IMR-90 (cell line): ENCODE measurements around the gene GALNT6. TPM values are rescaled to one million over a fixed set of nuclear protein-coding genes. Genes with fewer than 3 reads are reported as not detected.

Experiments used
- ATAC-seq: fragments of 200-7000 bp; cut with Tn5 transposase; 2 replicates; pipeline ENCODE4 v1.9.1; 2020; ENCODE audit warnings: low read depth, mild to moderate bottlenecking, moderate library complexity
- BruUV-seq: library from RNA; stranded (reverse); fragments of 400-500 nt; replicated peaks from 2 replicates; lab custom pipeline; 2021; lab: Mats Ljungman, UMichigan
- CTCF ChIA-PET: fragments of 300-600 bp; formaldehyde crosslinking; extraction: SDS; loops from one replicate; lab custom pipeline; 2021; ENCODE audit warnings: antibody characterized with exemption; lab: Yijun Ruan, JAX
- POLR2A ChIA-PET: fragments of 300-600 bp; sonication (Branson Sonifier 250); formaldehyde crosslinking; loops from one replicate; lab custom pipeline; 2022; ENCODE audit warnings: antibody characterized with exemption; ENCODE audit not compliant: unreplicated experiment; lab: Charles Lee
- DNase-seq: peaks from one replicate; pipeline ENCODE4 v3.0.0; 2013
- H2AFZ ChIP-seq: replicated peaks from 2 replicates; pipeline ENCODE3; 2013; ENCODE audit warnings: low read length, mild to moderate bottlenecking; ENCODE audit not compliant: poor library complexity
- H2AK5ac ChIP-seq: 2 replicates; pipeline ENCODE4 v1.6.1; 2013; ENCODE audit warnings: low read depth, low read length, inconsistent platforms
- H2AK9ac ChIP-seq: replicated peaks from 2 replicates; pipeline ENCODE3; 2013; ENCODE audit warnings: mild to moderate bottlenecking, low read depth, low read length, moderate library complexity; ENCODE audit not compliant: poor library complexity
- H2BK120ac ChIP-seq: 2 replicates; pipeline ENCODE4 v1.6.1; 2013; ENCODE audit warnings: low read depth, low read length, inconsistent platforms
- H2BK15ac ChIP-seq: 3 replicates; pipeline ENCODE4 v1.6.1; 2013; ENCODE audit warnings: low read depth, low read length, inconsistent platforms
- H2BK20ac ChIP-seq: 2 replicates; pipeline ENCODE4 v1.6.1; 2013; ENCODE audit warnings: low read depth, mild to moderate bottlenecking, inconsistent platforms, low read length, moderate library complexity
- H2BK5ac ChIP-seq: 2 replicates; pipeline ENCODE4 v1.6.1; 2013; ENCODE audit warnings: mild to moderate bottlenecking, low read depth, low read length, inconsistent platforms; ENCODE audit not compliant: poor library complexity, severe bottlenecking
- H3K14ac ChIP-seq: replicated peaks from 2 replicates; pipeline ENCODE4 v1.6.1; 2013; ENCODE audit warnings: low read depth, low read length, inconsistent platforms
- H3K18ac ChIP-seq: 2 replicates; pipeline ENCODE4 v1.6.1; 2013; ENCODE audit warnings: low read depth, low read length, control low read depth
- H3K23ac ChIP-seq: 2 replicates; pipeline ENCODE4 v1.6.1; 2013; ENCODE audit warnings: low read depth, low read length, inconsistent platforms
- H3K27ac ChIP-seq: 2 replicates; pipeline ENCODE4 v1.5.1; 2013; ENCODE audit warnings: mild to moderate bottlenecking, control low read depth, low read length; ENCODE audit not compliant: insufficient read depth
- H3K27me3 ChIP-seq: 2 replicates; pipeline ENCODE4 v1.6.1; 2013; ENCODE audit warnings: low read length; ENCODE audit not compliant: control insufficient read depth, insufficient read depth
- H3K36me3 ChIP-seq: 2 replicates; pipeline ENCODE4 v1.6.1; 2013; ENCODE audit warnings: low read length, mixed read lengths; ENCODE audit not compliant: control insufficient read depth, insufficient read depth
- H3K4ac ChIP-seq: 2 replicates; pipeline ENCODE4 v1.6.1; 2013; ENCODE audit warnings: low read depth, low read length, inconsistent platforms
- H3K4me1 ChIP-seq: 2 replicates; pipeline ENCODE4 v1.6.1; 2013; ENCODE audit warnings: low read length, mixed read lengths; ENCODE audit not compliant: control insufficient read depth, insufficient read depth
- H3K4me2 ChIP-seq: 2 replicates; pipeline ENCODE4 v1.6.1; 2013; ENCODE audit warnings: low read depth, mild to moderate bottlenecking, control low read depth, low read length, moderate library complexity
- H3K4me3 ChIP-seq: 2 replicates; pipeline ENCODE4 v1.5.1; 2013; ENCODE audit warnings: low read depth, mild to moderate bottlenecking, control low read depth, low read length, moderate library complexity; ENCODE audit not compliant: insufficient read depth
- H3K56ac ChIP-seq: 2 replicates; pipeline ENCODE4 v1.6.1; 2013; ENCODE audit warnings: low read length, inconsistent platforms; ENCODE audit not compliant: insufficient read depth; ENCODE audit errors: extremely low read depth
- H3K79me1 ChIP-seq, 2 experiments: 2 replicates each; pipeline ENCODE4 v1.6.1; 2013; ENCODE audit warnings: low read length in 2 of 2, inconsistent platforms in 1 of 2, low read depth in 1 of 2
- H3K9ac ChIP-seq: 2 replicates; pipeline ENCODE4 v1.6.1; 2013; ENCODE audit warnings: low read depth, low read length, control low read depth
- H3K9me1 ChIP-seq: 2 replicates; pipeline ENCODE4 v1.6.1; 2013; ENCODE audit warnings: low read length, inconsistent platforms; ENCODE audit not compliant: insufficient read depth
- H3K9me3 ChIP-seq: 2 replicates; pipeline ENCODE4 v1.6.1; 2013; ENCODE audit warnings: low read length; ENCODE audit not compliant: control insufficient read depth, insufficient read depth
- H4K20me1 ChIP-seq: 2 replicates; pipeline ENCODE4 v1.6.1; 2013; ENCODE audit warnings: low read length, inconsistent platforms; ENCODE audit not compliant: insufficient read depth
- H4K5ac ChIP-seq: 2 replicates; pipeline ENCODE4 v1.6.1; 2013; ENCODE audit warnings: mild to moderate bottlenecking, low read depth, low read length, control low read depth
- H4K8ac ChIP-seq, 2 experiments: 2 replicates each; pipeline ENCODE4 v1.6.1; 2013; ENCODE audit warnings: low read depth in 2 of 2, low read length in 2 of 2, control low read depth in 1 of 2, inconsistent platforms in 1 of 2
- H4K91ac ChIP-seq: 2 replicates; pipeline ENCODE4 v1.6.1; 2013; ENCODE audit warnings: low read depth, low read length, inconsistent platforms; ENCODE audit not compliant: insufficient read depth
- BHLHE40 ChIP-seq: fragments of 150-350 bp; IDR thresholded peaks from 2 replicates; pipeline ENCODE4 v1.6.1; 2016; ENCODE audit warnings: mild to moderate bottlenecking, low read depth, low read length
- CEBPB ChIP-seq: IDR thresholded peaks from 2 replicates; pipeline ENCODE4 v1.6.1; 2012; ENCODE audit warnings: low read depth, low read length, improper control_type of control experiment
- CHD1 ChIP-seq: IDR thresholded peaks from 2 replicates; pipeline ENCODE4 v1.6.1; 2012; ENCODE audit warnings: low read depth, low read length, improper control_type of control experiment
- FOS ChIP-seq: fragments of 150-350 bp; IDR thresholded peaks from 2 replicates; pipeline ENCODE4 v1.6.1; 2016; ENCODE audit warnings: low read depth, low read length
- MXI1 ChIP-seq: IDR thresholded peaks from 2 replicates; pipeline ENCODE4 v1.6.1; 2012; ENCODE audit warnings: low read depth, mild to moderate bottlenecking, low read length, moderate library complexity, borderline replicate concordance
- NFE2L2 ChIP-seq: fragments of 150-350 bp; IDR thresholded peaks from 2 replicates; pipeline ENCODE4 v1.6.1; 2016; ENCODE audit warnings: low read depth, mild to moderate bottlenecking, low read length
- RAD21 ChIP-seq: IDR thresholded peaks from 2 replicates; pipeline ENCODE4 v1.6.1; 2012; ENCODE audit warnings: low read length, improper control_type of control experiment
- RCOR1 ChIP-seq: IDR thresholded peaks from 2 replicates; pipeline ENCODE4 v1.6.1; 2012; ENCODE audit warnings: mild to moderate bottlenecking, low read length, improper control_type of control experiment; ENCODE audit not compliant: insufficient replicate concordance
- RFX5 ChIP-seq: IDR thresholded peaks from 2 replicates; pipeline ENCODE4 v1.8.0; 2012; ENCODE audit warnings: low read depth, mild to moderate bottlenecking, low read length, moderate library complexity
- SMC3 ChIP-seq: fragments of 150-350 bp; IDR thresholded peaks from 2 replicates; pipeline ENCODE4 v1.6.1; 2016; ENCODE audit warnings: low read depth, mild to moderate bottlenecking, antibody characterized with exemption, low read length, moderate library complexity
- WGBS, 2 experiments: methylation state at CpG; one replicate each; pipeline versions ENCODE4 v1.1.5 to v1.1.7; 2013; ENCODE audit warnings: missing lambda C conversion rate in 2 of 2; ENCODE audit not compliant: insufficient read length in 1 of 2; ENCODE audit errors: extremely low coverage in 2 of 2; 5-methylcytosine and 5-hydroxymethylcytosine counted together
- dilution Hi-C: fragments of 300-500 bp; cut with HindIII; formaldehyde crosslinking; loops from one replicate; pipeline ENCODE4 v1.14.3; 2018; ENCODE audit warnings: low sequenced_read_pairs; ENCODE audit not compliant: unreplicated experiment
- in situ Hi-C: fragments of 300-500 bp; cut with MboI; formaldehyde crosslinking; loops from 3 replicates; pipeline ENCODE4 v1.14.3; 2019; ENCODE audit warnings: low sequenced_read_pairs, inconsistent platforms, mixed read lengths
- intact Hi-C: fragments of 100-400 bp; cut with micrococcal nuclease; formaldehyde crosslinking; loops from 2 replicates; pipeline ENCODE4 v1.10.0; 2022
- polyA plus RNA-seq, 3 experiments: library from polyadenylated mRNA; depleted of rRNA; stranded (reverse); fragments of >200 nt; gene quantifications; 2 replicates each; pipeline ENCODE4 v1.2.3, GENCODE V29; 2012; ENCODE audit warnings: low replicate concordance in 1 of 3
- total RNA-seq: library from RNA; depleted of rRNA; stranded (reverse); fragments of >200 nt; gene quantifications from 2 replicates; pipeline ENCODE4 v1.2.3, GENCODE V29; 2012
- TF ChIP-seq, protein P1 (sequence below): conservative IDR thresholded peaks from 2 replicates; pipeline ENCODE4 v1.5.1; 2012; ENCODE audit warnings: mild to moderate bottlenecking, low read depth, low read length, improper control_type of control experiment
- TF ChIP-seq, protein P2 (sequence below): fragments of 150-350 bp; IDR thresholded peaks from 2 replicates; pipeline ENCODE4 v1.6.1; 2017; ENCODE audit warnings: mild to moderate bottlenecking, antibody characterized with exemption, low read length, low read depth
- TF ChIP-seq, protein P3 (sequence below): fragments of 150-350 bp; IDR thresholded peaks from 2 replicates; pipeline ENCODE4 v1.6.1; 2016; ENCODE audit warnings: low read depth, mild to moderate bottlenecking, low read length, moderate library complexity, borderline replicate concordance

The GALNT6 gene
- total and polyA plus RNA-seq, 2 of the 4 experiments (the other 2 are of a cell fraction) = 17.1 to 23.7 TPM

DNA sequence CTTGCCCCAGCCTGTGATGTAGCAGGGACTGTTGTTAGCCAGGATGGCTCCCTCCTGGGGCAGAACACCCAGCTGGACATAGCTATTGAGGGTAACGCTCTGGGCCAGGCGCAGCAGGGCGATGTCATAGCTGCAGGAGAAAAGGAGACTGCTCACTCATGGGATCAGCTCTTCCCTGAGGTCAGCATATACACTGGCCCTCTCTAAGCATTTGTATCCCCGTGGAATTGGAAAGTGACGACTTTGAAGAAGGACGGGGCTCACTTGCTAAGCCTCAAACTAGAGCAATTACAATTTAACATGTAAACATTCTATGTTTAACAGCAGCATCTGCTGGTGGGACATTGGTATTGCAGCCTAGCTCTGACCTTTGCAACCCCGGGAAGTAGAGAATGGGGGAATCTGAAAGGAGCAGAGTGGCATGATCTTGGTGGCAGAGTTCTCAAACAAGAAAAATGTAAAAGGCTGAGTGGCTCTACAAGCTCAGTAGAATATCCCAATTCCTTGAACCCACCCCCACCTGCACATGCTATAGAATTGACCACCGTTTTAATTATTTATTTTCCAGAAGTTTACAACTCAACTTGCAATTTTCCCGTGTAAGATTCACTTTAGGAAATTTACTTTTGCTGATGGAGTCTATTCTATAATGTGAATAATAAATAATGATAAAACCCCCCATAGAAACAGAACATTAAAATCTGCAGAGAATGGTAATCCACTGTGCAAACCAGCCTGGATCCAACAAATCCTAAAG lies 49.8 kb downstream of the GALNT6 start:
- peak; percentile 96 for ATAC-seq
- Histone ChIP-seq H4K91ac (no peak overlapping the region), H2BK5ac (no peak overlapping the region), H2BK20ac (no peak overlapping the region), H3K4me1 (peaks cover 4% of the 10 kb centered on the region; the same call in 1 of the 2 replicates), H3K36me3 (no peaks in the 10 kb centered on the region), H4K8ac (peak overlapping the region in 1 of 2 experiments; percentile 69; a peak in 1 of 4 replicates), H2AK5ac (no peak overlapping the region), H3K4me3 (no peak overlapping the region; the same call in 1 of the 2 replicates), H2BK15ac (peak overlapping the region; percentile 3; the same call in 1 of the 3 replicates), H3K27ac (no peak overlapping the region), H4K5ac (no peak overlapping the region; the same call in 1 of the 2 replicates), H3K27me3 (no peaks in the 10 kb centered on the region; the same call in 1 of the 2 replicates), H3K9me3 (no peaks in the 10 kb centered on the region), H3K23ac (no peak overlapping the region), H3K9me1 (no peaks in the 10 kb centered on the region; the same call in 1 of the 2 replicates), H3K18ac (no peak overlapping the region), H4K20me1 (no peaks in the 10 kb centered on the region), H3K56ac (no peak overlapping the region), H3K4ac (0 out of 2 replicates have a peak overlapping the region, but pooled peaks have one; percentile 22), H2AFZ (peak overlapping the region; percentile 94), H2BK120ac (no peak overlapping the region), H2AK9ac (no peak overlapping the region), H3K14ac (no peak overlapping the region), H3K4me2 (peak overlapping the region; percentile 78), H3K9ac (peak overlapping the region; percentile 49), H3K79me1 (no peaks in the 10 kb centered on the region)
- CTCF ChIA-PET = interaction anchor here (0.7 to 2.3 kb wide), 12 partner anchors 9 to 346 kb away, joined by 3 to 19 read pairs (median 4); partner anchors contain the start of genes CSRNP2, DAZAP2 and SMAGP
- in situ Hi-C loops = loop anchor here (10.0 kb wide), 2 partner anchors 257 to 517 kb away; partner anchors contain the start of gene CSRNP2
- BruUV-seq = no TSS peak
- dilution Hi-C loops = no loop called here
- DNase-seq = peak; percentile 64
- WGBS, 2 experiments = 90% methylated on average over 2 of the region's 9 CpGs; no CpG with 5 or more reads in 1 of the 2 experiments
- POLR2A ChIA-PET = no interaction called here
- intact Hi-C loops = loop anchor here (1.0 to 10.0 kb wide), 5 partner anchors 72 to 514 kb away; partner anchors contain the start of gene CSRNP2
- TF ChIP-seq RFX5 (no peak), FOS (no peak), BHLHE40 (no peak), MXI1 (no peak), CHD1 (no peak), NFE2L2 (no peak), RCOR1 (no peak), RAD21 (peak; percentile 91), CEBPB (no peak), SMC3 (peak; percentile 95)
- TF ChIP-seq, protein P1, sequence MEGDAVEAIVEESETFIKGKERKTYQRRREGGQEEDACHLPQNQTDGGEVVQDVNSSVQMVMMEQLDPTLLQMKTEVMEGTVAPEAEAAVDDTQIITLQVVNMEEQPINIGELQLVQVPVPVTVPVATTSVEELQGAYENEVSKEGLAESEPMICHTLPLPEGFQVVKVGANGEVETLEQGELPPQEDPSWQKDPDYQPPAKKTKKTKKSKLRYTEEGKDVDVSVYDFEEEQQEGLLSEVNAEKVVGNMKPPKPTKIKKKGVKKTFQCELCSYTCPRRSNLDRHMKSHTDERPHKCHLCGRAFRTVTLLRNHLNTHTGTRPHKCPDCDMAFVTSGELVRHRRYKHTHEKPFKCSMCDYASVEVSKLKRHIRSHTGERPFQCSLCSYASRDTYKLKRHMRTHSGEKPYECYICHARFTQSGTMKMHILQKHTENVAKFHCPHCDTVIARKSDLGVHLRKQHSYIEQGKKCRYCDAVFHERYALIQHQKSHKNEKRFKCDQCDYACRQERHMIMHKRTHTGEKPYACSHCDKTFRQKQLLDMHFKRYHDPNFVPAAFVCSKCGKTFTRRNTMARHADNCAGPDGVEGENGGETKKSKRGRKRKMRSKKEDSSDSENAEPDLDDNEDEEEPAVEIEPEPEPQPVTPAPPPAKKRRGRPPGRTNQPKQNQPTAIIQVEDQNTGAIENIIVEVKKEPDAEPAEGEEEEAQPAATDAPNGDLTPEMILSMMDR = peak; percentile 93
- TF ChIP-seq, protein P2, sequence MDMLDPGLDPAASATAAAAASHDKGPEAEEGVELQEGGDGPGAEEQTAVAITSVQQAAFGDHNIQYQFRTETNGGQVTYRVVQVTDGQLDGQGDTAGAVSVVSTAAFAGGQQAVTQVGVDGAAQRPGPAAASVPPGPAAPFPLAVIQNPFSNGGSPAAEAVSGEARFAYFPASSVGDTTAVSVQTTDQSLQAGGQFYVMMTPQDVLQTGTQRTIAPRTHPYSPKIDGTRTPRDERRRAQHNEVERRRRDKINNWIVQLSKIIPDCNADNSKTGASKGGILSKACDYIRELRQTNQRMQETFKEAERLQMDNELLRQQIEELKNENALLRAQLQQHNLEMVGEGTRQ = no peak
- TF ChIP-seq, protein P3, sequence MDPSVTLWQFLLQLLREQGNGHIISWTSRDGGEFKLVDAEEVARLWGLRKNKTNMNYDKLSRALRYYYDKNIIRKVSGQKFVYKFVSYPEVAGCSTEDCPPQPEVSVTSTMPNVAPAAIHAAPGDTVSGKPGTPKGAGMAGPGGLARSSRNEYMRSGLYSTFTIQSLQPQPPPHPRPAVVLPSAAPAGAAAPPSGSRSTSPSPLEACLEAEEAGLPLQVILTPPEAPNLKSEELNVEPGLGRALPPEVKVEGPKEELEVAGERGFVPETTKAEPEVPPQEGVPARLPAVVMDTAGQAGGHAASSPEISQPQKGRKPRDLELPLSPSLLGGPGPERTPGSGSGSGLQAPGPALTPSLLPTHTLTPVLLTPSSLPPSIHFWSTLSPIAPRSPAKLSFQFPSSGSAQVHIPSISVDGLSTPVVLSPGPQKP = no peak
